Measurements from ENCODE around the gene TCTA.

- TF ChIP-seq, protein P1, sequence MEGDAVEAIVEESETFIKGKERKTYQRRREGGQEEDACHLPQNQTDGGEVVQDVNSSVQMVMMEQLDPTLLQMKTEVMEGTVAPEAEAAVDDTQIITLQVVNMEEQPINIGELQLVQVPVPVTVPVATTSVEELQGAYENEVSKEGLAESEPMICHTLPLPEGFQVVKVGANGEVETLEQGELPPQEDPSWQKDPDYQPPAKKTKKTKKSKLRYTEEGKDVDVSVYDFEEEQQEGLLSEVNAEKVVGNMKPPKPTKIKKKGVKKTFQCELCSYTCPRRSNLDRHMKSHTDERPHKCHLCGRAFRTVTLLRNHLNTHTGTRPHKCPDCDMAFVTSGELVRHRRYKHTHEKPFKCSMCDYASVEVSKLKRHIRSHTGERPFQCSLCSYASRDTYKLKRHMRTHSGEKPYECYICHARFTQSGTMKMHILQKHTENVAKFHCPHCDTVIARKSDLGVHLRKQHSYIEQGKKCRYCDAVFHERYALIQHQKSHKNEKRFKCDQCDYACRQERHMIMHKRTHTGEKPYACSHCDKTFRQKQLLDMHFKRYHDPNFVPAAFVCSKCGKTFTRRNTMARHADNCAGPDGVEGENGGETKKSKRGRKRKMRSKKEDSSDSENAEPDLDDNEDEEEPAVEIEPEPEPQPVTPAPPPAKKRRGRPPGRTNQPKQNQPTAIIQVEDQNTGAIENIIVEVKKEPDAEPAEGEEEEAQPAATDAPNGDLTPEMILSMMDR (conservative IDR thresholded peaks at IDR 0.05; ENCODE audit: low read length), result no peak
- TF ChIP-seq EZH2phosphoT487 (IDR thresholded peaks at IDR 0.05; ENCODE audit: borderline replicate concordance), result no peak
Observed at GRCh38 chr3:49370585-49371290, 41.5 kb upstream of the TCTA start.
